Measurements from ENCODE around the gene FRS2. TPM values are rescaled to one million over a fixed set of nuclear protein-coding genes. Genes with fewer than 3 reads are reported as not detected.

Gene FRS2
- total RNA-seq, 4 donors from 2014 or later = 36.5 to 60.3 (median 43.8) TPM

DNA sequence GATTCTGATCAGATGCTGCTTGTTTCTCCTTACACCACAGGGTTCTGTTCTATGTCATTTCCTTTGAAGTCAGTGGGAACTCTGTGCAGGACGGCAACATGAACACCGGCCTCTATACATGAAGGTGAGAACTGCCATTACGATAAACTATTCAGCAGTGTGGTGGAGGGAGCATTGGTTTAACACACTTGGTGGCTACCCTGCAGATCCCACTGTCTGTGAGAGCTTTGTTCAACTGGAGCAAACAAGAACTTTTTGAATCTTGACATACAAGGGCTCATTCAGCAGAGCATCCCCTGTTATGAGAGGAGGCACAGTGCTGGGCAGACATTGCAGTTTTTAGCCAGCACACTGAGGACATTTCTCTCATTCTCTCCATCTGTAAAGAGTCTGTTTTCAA is 10.7 kb upstream of the FRS2 start:
- Histone ChIP-seq H3K27ac (replicated peaks in 1 of 4) (no peak overlapping the region), H3K4me1 (no peaks in the 10 kb centered on the region), H3K4me3 (no peak overlapping the region), H3K27me3 (no peaks in the 10 kb centered on the region), H3K9me3 (no peaks in the 10 kb centered on the region), H3K36me3 (no peaks in the 10 kb centered on the region)
- 93% methylated on average over 3 of the region's 3 CpGs for WGBS
- TF ChIP-seq POLR2AphosphoS5 (IDR thresholded peaks at IDR 0.05) (no peak), POLR2A (IDR thresholded peaks at IDR 0.05; ENCODE audit: low read depth) (no peak), EP300 (IDR thresholded peaks at IDR 0.05) (no peak), CTCF (IDR thresholded peaks at IDR 0.05) (no peak)
- intact Hi-C loops (cut with DNase I) = no loop called here
- no peak for DNase-seq (ENCODE audit: extremely low spot score)

GRCh38 chr12:69464428-69464827 is 5.8 kb upstream of the FRS2 start:
- intact Hi-C loops (cut with DNase I) = no loop called here

DNA sequence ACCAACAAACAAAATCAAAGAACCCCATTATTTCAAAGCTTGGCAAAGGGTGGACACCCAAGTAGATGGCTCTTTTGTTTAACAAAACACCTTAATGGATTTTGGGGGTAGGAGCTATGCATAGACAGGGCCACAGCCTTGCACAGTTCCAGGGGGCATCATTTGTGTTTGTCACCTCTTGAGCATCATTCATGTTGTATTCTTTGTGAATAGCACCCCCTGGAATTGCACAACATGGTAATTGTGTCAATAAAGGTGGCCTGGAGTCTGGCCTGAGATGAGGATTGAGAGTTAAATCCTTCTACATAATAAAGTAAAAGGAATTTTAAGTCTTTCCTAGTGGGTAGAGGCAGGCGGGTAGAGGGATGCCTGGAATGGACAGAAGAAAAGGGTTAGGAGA is 3.3 kb upstream of the FRS2 start:
- intact Hi-C loops (cut with DNase I) = no loop called here
- TF ChIP-seq CTCF (IDR thresholded peaks at IDR 0.05) (no peak), POLR2A (IDR thresholded peaks at IDR 0.05; ENCODE audit: low read depth) (no peak), POLR2AphosphoS5 (IDR thresholded peaks at IDR 0.05) (no peak), EP300 (IDR thresholded peaks at IDR 0.05) (no peak)
- WGBS = 95% methylated on average over 1 of the region's 1 CpG

More at GRCh38 chr12:69464428-69464827, 5.8 kb upstream of the FRS2 start:
- Histone ChIP-seq H3K4me1 (peaks cover under 1 to 1% (median under 1%) of the 10 kb centered on the region in 4 donors), H3K27ac (replicated peaks in 1 of 4) (no peak overlapping the region), H3K9me3 (no peaks in the 10 kb centered on the region), H3K4me3 (no peak overlapping the region), H3K27me3 (no peaks in the 10 kb centered on the region), H3K36me3 (no peaks in the 10 kb centered on the region)
- no peak for TF ChIP-seq POLR2A (IDR thresholded peaks at IDR 0.05; ENCODE audit: low read depth)
- TF ChIP-seq POLR2AphosphoS5 (IDR thresholded peaks at IDR 0.05) = no peak
- TF ChIP-seq EP300 (IDR thresholded peaks at IDR 0.05) = no peak
- no peak for TF ChIP-seq CTCF (IDR thresholded peaks at IDR 0.05)
- WGBS = 63% methylated on average over 1 of the region's 1 CpG
- no peak for DNase-seq (ENCODE audit: extremely low spot score)

GRCh38 chr12:69467366-69467765 is 2.8 kb upstream of the FRS2 start:
- H3K4me3 ChIP-seq = no peak overlapping the region
- H3K4me1 ChIP-seq = peaks cover 18 to 21% (median 20%) of the 10 kb centered on the region in 4 donors
- H3K27ac ChIP-seq (replicated peaks in 1 of 4) = no peak overlapping the region
- no peak for DNase-seq (ENCODE audit: extremely low spot score)
- WGBS = 58% methylated on average over 4 of the region's 4 CpGs
- no peaks in the 10 kb centered on the region for H3K27me3 ChIP-seq
- H3K36me3 ChIP-seq = no peaks in the 10 kb centered on the region
- H3K9me3 ChIP-seq = no peaks in the 10 kb centered on the region
- intact Hi-C loops (cut with DNase I) = no loop called here
- TF ChIP-seq CTCF (IDR thresholded peaks at IDR 0.05) (no peak), EP300 (IDR thresholded peaks at IDR 0.05) (no peak), POLR2A (IDR thresholded peaks at IDR 0.05; ENCODE audit: low read depth) (no peak), POLR2AphosphoS5 (IDR thresholded peaks at IDR 0.05) (no peak)

More for the DNA sequence above, 3.3 kb upstream of the FRS2 start:
- DNase-seq (ENCODE audit: extremely low spot score) = no peak
- no peaks in the 10 kb centered on the region for H3K36me3 ChIP-seq
- no peak overlapping the region for H3K4me3 ChIP-seq
- no peaks in the 10 kb centered on the region for H3K27me3 ChIP-seq
- H3K9me3 ChIP-seq = no peaks in the 10 kb centered on the region
- no peak overlapping the region for H3K27ac ChIP-seq (replicated peaks in 1 of 4)
- H3K4me1 ChIP-seq = peaks cover 13 to 16% (median 15%) of the 10 kb centered on the region in 4 donors
